Raji (cell line): Measurements from ENCODE around the gene PON2.

Experiments
- POLR2A ChIP-seq: IDR thresholded peaks from 2 replicates; pipeline ENCODE4 v1.6.1; 2011; ENCODE audit warnings: low read depth, low read length, control low read depth; ENCODE audit not compliant: insufficient read depth

The PON2 gene

GRCh38 chr7:95434557-95435421 is at the start of gene PON2:
Gene PON2 (minus strand): TSS chr7:95435028. CDS start chr7:95434951, 77 bp downstream.
- no peak for TF ChIP-seq POLR2A

- TF ChIP-seq POLR2A = no peak
These were observed 47.6 kb upstream of the PON2 start for GRCh38 chr7:95482424-95482823.

- TF ChIP-seq POLR2A = no peak
These were observed 46.7 kb upstream of the PON2 start for GRCh38 chr7:95481271-95482165.

DNA sequence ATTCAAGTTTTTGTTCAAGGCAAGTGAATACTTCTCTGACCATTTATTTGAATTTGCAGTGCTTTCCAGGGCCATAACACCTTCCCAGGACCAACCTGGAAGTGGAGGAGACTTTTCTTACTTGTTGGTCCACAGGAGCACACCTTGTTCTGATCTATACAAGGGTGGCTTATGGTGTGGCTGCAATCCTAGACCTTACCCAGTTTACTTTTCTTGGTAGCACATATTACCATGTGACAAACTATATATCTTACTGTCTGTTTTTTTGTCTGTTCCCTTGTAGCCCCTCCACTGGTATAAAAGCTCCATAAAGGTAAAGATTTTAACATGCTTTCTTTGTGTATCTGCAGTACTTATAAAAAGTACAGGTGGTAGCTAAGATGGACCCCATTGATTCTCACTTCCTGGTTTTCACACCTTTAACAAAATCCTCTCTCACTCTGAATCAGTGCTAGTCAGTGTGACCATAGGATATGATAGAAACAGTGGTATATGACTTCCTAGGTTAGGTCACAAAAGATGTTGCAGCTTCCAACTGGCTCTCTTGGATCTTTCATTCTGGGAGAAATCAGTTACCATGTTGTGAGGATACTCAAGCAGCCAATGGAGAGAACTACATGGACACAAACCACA is 45.3 kb upstream of the PON2 start:
- TF ChIP-seq POLR2A = no peak

DNA sequence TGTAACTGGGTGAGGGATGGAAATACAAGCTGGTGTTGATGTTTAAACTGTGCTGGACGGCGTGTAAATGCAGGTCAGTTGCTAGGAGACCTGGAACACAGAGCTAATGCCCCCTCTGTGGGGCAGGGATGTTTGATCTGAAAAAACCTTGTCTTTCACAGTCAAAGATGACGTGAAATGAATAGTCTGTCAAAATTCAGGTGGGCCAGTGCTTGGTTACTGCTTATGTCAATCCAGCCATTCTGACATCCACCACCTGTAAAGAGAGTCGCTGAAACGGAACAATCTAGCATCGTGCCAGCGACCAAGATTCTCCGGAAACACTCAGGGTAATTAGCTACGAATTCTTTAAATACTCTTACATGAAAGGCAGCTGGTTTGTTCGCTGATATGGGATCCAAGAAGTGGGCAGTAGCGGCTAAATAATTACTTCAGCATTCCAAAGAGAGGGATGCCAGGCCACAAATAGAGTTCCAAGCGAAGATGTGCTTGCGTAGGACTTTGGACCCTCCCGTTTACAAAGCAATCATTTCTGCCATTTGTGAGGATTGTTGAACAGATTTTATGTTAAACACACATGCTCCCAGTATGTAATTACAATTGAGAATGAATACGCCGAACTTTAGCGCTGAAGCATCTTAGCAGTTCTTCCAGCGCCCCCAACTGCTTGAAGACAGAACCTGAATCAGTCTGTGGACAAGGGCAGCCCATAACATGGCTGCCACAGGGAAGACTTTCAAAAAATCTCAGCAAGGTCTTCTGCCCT is 43.6 kb upstream of the PON2 start:
- no peak for TF ChIP-seq POLR2A

DNA sequence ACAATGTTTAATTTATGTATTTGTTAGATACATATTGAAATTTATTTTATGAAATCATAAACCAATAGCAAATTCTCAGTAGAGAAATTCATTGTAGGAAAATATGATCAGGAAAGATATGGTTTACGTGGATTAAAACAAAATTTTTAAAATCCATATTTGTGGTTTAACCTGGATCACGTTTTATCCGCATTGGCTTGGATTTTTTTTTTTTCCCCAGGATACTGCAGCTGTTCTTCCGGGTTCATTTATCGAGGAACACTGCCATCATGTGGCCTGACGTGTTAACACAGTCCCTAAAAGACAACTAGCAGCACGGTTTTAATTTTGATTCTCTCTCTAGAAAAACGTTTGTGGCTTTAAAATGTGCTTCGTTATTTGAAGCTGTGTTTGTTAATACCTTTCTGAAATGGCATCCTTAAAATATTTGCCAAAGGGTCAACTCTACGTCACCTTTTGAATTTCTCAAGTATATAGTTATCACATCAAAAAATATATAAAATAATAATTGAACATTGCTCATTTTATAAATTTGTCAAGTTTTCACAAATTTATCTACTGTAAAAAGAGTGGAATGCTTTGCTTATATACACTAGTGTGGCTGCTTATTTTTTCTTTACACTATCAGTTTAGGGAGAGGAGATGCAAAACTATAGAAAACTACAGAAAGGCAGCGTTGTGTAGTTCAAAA is 42.2 kb upstream of the PON2 start:
- TF ChIP-seq POLR2A = no peak

GRCh38 chr7:95476072-95476847 is 41.4 kb upstream of the PON2 start:
- TF ChIP-seq POLR2A = no peak

DNA sequence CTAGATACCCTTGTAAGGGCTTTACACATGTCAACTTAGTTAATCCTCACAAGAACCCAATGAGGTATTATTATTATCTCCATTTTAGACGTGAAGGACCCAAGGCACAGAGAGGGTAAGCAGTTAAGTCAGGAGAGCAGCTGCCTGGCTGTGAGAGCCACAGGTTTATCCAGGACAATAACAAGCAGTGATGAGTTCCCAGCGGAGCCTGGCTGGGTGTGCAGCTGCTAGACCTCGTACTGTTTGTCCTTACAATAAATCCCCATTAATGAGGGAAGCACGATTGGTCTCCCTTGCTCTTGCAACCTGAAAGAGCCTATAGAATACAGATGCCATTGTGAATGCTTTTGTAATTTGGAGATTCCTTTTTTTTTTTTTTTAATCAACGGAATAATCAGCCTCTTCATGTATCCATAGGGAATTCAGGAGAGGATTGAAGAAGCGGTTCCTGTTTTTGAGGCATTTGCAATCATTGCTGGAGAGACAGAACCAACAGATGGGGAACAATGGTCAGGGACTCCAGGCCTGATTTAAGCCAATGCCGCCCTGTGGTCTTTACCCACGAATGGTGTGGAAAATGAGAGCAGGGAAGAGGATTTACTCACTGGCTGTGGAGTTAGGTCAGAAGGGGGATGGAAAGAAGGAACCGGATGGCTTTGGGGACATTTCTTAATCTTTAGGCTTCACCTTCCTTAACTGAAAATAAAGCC is 38.6 kb upstream of the PON2 start:
- no peak for TF ChIP-seq POLR2A

- TF ChIP-seq POLR2A = no peak
These were observed 37.8 kb upstream of the PON2 start for GRCh38 chr7:95472581-95473161.

GRCh38 chr7:95471071-95471470 is 36.2 kb upstream of the PON2 start:
- TF ChIP-seq POLR2A = no peak

DNA sequence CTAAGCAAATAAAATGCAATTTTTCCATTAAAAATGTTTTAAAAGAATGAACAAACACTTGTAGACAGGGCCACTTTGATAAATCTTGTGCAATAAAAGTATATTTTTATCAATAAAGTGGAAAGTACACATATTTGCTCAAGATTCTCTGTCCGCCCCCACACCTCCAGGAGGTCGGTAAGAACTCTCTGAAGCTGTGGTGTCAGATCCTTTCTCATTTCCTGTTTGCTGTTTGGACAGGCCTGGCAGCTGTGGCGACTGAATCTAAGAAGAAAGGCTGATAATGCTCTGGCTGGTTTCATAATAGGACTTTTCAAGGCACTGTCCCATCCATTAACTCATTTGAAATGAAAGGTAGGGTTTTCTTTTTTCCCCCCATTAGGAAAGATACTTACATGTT is 35.6 kb upstream of the PON2 start:
- TF ChIP-seq POLR2A = no peak

DNA sequence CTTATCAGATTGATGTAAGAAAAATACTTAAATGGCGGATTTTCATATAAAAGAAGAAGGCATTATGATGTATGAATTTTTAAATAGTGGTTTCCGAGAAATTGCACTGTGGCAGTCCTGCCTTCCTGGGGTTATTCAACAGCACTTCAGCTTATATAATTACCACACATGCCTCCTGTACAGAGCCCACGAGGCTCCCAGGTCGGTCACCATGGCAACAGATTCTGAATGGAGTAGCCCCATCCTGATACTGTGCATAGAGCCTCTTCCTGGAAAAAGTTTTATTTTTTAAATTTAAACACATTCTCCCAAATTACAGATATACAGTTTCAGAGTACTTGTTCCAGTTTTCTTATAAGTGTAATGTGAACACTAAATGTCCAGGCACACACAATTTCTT is 35.0 kb upstream of the PON2 start:
- TF ChIP-seq POLR2A = no peak
